ENCODE results near the gene ZFYVE28.

Gene ZFYVE28

DNA sequence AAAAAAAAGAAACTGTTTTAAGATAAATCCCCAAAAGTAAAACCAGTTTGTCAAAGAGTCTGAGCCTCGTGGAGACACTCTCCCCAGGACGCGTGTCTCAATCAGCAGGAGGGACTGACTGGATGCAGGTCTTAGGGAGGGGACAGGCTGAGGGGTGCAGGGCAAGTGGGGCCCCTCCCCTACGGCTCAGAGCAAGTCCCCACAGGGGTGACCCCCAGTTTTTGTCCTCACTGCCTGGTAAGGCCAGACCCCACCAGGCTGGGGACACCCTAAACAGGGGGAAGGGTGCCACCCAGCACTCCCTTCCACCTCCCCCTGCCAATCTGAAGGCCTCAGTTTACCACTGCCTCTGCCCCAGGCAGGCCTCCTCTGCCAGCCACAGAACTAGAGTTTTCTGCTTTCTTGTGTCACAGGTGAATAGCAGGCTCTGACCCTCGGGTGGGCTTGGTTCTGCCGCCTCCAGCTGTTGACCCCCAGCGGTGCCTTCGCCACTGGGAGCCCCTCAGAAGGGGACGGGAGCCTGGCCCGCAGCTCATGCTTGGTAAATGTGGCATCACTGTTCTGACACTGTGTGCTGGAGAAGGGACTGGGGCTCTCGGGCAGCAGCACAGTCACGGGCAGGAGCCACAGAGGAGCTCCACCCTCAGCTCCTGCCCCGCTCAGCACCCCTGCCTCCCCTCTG is 86.8 kb downstream of the ZFYVE28 start:
- DNase-seq (ENCODE audit: low read depth) = no peak

DNA sequence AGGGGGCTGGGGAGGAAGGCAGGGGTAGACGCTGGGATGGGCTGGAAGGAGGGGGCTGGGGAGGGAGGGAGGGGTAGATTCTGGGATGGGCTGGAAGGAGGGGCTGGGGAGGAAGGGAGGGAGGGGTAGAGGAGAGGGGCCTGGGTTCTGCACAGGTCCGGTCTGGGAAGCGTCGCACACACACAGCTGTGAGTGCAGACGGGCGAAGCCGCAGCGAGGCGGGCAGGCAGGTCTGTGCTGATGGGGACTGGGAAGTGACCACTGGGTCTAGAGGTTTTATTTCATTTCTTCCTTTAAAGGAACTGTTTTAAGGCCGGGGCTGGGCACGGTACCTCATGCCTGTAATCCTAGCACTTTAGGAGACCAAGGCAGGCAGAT is 87.4 kb downstream of the ZFYVE28 start:
- DNase-seq (ENCODE audit: low read depth) = no peak

DNA sequence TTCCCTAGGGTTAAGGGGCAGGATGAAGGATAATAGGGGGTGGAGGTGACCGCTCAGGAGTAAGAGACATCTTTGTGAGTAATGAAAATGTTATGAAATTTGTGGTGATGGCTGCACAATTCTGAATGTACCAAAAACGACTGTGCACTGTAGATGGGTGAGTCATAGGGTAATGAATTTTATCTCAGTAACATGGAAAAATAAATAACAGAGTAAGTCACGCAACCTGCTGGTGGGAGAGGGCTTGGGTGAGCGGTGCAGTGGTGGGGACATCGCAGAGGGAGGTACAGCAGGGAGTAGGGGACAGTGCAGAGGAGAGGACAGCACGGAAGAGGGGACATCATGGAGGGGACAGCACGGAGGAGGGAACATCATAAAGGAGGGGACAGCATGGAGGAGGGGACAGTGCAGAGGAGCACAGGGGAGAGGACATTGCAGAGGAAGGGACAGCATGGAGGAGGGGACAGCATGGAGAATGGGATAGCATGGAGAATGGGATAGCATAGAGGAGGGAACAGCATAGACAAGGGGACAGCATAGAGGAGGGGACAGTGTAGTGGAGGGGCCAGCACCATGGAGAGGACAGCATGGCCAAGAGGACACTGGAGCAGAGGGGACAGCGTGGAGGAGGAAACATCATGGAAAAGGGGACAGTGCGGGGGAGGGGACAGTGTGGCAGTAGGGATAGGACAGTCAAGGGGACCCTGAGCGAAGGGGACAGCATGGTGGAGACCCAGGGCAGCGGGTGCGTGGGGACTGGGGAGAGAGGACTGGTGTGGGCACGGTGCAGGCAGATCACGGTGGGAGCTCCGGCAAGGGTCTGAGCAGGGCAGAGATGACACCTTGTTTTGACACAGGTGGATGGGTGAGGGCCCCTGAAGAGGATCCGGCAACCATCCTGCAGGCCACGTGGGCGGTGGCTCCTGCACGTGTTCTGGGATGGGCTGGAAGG is 88.1 kb downstream of the ZFYVE28 start:
- DNase-seq (ENCODE audit: low read depth) = no peak

DNA sequence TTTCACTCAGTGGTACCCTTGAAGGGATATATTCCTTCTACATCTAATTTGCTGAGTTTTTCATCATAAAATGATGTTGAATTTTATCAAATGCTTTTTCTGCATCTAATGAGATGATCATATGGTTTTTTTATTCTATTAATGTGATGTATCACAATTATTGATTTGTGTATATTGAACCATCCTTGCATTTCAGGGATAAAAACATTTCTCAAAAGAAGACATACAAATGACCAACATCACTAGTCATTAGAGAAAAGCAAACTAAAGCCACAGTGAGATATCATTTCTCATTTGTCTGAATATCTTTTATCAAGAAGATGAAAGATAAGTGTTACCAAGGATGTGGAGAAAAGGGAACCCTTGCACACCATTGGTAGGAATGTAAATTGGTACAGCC is 90.9 kb downstream of the ZFYVE28 start:
- no peak for DNase-seq (ENCODE audit: low read depth)

DNA sequence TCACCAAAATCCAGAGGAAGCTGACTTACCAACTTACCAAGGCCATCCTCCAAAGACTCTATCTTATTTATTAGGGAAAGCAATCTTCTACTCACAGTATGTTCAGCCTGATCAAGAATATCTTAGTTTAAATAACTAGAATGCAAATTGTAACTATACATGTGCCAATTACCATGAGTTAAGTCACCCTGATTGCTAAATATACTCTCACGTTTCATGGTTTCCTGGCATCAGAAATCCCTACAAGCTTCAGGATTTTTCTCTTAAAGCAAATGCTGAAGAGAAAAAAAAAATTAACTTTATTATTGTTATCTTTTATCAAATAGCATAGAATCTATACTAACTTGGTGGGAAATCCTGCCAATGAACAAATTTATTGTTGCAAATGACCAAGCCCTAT is 93.6 kb downstream of the ZFYVE28 start:
- no peak for DNase-seq (ENCODE audit: low read depth)

DNA sequence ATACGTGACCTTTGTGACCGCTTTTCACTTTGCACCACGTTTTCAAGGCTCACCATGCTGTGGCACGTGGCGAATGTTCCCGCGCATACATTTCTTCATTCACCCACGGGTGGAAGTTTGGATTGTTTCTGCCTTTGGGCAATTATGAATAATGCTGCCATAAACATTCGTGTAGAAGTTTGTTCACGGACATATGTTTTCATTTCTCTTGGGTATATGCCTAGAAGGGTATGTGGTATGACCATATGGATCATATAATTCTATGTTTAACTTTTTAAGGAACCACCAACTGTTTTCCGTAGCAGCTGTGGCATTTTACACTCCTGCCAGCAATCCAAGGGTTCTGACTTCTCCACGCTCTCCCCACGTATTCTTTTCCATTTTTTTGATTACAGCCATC is 95.6 kb downstream of the ZFYVE28 start:
- no peak for DNase-seq (ENCODE audit: low read depth)

DNA sequence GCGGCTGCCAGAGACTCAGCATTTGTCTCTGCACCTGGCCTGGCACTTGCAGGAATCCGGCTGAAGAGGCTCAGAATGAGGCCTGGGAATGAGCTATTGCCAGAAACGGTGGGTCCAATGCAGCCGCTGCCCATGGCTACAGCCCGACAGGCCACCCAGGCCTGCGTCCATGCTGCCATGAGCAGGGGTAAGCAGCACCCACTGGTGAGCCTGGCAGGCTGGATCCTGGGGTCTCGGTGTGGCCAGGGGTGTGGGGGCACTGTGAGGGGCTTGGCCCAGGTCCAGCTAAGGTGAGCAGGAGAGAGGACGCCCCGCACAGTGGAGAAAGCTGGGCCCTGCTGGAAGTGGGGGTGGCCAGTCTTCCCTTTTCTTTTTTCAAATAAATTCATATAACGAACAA is 96.2 kb downstream of the ZFYVE28 start:
- DNase-seq (ENCODE audit: low read depth) = no peak

DNA sequence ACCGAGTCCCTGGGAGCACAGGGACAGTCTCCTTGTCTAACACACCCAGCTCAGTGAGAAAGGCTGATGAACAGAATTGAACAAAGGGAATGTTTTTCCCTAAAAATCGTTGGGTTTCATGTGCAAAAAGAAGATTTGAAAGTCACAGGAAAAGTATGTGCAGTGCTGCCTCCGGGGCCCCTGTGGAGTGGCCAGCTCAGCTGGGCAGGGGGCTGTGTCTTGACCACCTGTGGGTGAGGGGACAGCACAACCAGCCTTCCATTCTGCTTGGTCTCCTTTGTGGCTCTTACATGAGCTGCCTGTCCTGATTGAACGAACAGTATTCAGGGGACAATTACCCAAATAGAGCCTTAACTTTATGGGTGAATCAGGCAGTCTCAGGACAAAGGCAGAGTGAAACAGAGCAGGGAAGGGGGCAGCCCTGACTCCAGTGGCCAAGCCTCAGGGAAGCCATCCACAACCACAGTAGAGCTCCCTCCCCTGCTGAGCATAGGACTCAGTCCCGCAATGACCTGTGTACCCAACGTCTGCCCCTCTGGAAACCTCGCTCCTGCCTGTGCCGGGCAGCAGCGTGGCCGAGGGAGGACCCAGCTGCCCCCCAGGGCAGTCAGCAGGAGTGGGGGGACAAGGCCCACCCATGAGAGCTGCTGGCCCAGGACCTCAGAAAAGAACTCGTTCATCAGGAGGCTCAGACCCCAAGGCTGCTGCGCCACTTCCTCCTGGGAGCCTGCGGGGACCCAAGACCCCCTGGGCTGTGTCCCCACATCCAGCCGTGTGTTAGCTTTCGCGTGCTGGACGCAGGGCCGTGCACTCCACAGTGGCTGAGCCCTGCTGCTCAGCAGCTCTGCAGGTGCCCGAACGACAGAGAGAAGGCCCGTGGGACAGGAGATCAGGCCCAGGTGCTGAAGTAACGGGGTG is 96.9 kb downstream of the ZFYVE28 start:
- DNase-seq (ENCODE audit: low read depth) = no peak

DNA sequence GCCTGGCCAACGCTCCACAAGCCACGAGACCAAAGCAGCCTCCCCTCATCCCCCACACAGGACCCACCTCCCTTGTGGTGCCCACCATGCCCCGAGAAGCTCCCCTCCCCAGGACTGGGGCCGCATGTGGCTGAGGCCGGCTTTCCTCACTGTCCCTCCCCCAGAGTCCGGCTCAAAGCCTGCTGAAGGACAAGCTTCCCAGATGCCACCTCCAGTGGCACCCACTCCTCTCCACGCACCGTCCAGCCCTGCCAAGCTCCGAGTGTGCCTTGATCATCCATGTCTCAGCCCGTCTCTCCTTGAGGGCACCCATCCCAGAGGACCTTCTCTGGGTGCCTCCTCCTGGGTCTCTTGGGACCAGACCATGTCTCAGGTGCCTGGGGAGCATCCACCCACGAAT is 97.7 kb downstream of the ZFYVE28 start:
- no peak for DNase-seq (ENCODE audit: low read depth)

DNA sequence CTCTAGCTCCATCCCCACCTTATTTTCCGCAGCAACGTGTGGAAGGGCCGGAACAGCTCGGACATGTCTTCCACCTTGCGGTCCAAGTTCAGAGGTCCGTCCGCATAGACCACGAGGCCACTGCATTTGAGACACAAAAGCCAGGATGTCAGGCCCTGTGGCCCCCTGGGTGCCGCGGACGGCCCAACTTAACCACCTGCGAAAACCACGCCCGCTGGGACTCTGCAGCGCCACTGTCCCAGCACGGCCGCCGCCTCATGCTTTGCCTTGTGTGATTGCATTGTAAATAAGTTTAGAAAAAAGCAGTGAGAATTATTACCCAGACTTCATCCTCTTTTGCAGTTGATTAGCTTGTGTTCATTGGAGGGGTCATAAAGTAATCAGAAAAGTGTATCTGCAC is 98.3 kb downstream of the ZFYVE28 start:
- no peak for DNase-seq (ENCODE audit: low read depth)

DNA sequence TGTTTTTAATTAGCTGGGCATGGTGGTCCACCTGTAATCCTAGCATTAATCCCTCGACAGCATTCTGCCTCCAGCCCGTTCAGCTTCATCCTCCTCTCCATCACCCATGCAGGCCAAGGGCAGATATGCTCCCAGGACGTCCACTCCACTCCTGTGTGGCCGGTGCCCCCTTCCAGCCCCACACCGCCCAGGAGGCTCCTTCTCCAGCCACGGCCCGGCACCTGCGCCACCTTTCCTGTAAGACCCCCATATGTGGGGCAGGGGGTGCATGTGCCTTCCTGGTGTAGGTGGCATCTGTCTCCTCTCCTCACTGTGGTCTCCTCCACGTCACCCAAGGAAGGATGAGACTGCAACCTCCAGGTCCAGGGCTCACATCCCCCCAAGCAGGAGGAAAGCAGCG is 99.6 kb downstream of the ZFYVE28 start:
- no peak for DNase-seq (ENCODE audit: low read depth)

DNA sequence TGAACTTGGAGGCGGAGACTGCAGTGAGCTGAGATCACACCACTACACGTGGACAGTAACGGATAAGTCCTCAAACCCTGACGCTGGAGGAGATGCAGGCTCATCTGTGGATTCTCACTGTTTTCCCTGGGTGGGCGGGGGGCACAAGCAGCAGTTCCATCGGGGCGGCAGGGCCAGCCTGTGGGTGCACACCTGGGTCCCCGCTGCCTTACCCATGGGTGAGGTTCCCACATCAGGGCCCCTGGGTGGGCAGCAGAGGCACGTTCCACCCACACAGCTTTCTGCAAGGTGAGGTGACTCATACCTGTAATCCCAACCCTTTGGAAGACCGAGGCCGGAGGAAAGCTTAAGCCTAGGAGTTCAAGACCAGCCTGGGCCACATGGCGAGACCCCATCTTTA is 100.0 kb downstream of the ZFYVE28 start:
- DNase-seq (ENCODE audit: low read depth) = no peak

DNA sequence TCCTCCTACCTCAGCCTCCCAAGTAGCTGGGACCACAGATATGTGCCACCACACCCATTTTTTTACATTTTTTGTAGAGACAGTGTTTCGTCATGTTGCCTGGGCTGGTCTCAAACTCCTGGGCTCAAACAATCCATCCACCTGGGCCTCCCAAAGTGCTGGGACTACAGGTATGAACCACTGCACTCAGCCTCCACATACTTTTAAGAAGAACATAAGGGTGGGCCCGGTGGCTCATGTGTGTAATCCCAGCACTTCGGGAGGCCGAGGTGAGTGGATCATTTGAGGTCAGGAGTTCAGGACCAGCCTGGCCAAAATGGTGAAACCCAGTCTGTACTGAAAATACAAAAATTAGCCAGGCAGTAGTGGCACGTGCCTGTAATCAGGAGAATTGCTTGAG is 105.1 kb downstream of the ZFYVE28 start:
- DNase-seq (ENCODE audit: low read depth) = no peak

DNA sequence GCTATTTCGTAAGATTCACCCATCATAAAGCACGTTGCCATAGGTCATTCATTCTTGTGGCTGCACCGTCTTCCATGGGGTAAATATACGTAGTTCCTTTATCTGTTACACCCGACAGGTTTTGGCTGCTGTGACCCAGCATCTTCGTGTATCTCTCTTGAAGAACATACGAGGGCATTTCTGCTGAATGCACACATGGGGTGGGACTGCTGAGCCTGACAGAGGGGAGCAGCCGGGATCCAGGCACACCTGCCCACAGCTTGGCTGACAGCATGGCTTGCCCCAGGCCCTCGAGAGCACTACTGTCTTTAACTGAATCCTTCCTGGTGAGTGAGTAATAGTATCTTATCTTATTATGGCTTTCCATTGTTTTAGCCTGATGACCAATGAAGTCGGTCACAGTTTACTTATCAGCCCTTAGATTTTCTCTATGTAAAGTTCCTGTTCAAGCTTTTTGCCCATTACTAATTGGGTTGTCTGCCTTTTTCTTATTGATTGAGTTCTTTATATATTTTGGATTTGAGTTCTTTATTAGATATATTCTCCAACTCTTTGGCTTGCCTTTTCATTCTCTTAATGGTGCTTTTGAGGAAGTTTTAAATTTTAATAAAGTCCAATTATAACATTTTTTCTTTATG is 111.6 kb downstream of the ZFYVE28 start:
- DNase-seq (ENCODE audit: low read depth) = no peak

DNA sequence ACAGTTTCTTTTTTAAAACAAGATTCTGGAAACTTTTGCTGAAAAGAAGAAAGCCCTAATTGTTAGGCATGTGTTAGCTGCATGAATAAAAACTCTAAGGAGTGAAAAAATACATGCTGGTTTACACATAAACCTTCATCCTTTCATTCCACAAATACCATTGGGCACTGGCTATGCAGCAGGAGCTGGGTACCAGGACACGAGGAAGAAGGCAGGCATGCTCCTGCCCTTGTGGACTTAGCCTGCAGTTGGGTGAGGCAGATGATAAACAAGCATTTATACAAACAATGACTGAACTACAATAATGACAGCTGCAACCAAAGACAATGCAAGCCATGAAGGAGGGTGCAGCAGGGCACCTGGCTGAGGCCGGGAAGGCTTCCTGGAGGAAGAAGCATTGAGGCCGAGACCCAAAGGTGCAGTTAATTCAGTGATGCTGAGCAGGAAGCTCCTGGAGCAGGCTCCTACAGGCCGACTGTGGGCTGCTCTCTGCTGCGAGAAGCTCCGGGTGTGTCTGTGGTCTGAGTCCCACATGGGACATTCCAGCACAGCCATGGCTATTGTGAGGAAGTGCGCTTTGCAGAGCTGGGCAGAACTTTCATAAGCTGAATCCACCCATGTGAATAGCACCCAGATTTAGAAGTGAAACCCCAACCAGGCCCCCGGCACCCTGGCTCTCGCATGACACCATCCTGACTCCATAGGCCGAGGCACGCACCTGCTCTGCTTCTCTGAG is 112.5 kb downstream of the ZFYVE28 start:
- DNase-seq (ENCODE audit: low read depth) = no peak

DNA sequence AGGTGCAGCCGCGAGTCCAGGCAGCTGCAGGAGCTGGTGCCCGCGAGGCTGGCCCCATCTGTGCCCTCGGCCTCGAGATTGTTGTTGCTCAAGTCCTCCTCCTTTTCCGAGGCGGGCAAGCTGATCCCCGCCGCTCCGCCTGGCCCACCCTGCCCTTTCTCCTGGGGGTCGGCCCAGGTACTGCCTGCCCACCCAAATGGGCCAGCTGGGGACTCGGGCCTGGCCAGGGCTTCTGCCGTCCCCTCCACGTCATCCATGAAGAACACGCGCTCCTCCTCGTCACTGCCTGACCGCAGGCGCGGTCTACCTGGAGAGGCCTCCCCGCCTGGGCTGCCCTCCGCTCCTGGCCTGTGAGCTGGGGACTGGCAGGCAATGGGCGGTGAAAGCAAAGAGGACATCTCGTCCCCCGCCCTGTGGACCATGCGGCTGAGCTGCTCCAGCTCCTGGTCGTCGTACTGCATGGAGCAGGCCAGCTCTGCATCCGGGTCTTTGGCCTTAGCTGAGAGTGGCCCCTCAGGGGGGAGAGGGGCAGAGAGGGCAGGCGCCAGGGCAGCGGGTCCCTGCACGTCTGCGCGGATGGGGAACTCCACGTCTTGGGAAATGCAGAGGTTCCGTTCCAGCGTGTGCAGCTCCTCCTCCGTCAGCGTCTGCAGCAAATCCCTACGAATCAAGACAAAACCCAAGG is 113.4 kb downstream of the ZFYVE28 start:
- DNase-seq (ENCODE audit: low read depth) = no peak

DNA sequence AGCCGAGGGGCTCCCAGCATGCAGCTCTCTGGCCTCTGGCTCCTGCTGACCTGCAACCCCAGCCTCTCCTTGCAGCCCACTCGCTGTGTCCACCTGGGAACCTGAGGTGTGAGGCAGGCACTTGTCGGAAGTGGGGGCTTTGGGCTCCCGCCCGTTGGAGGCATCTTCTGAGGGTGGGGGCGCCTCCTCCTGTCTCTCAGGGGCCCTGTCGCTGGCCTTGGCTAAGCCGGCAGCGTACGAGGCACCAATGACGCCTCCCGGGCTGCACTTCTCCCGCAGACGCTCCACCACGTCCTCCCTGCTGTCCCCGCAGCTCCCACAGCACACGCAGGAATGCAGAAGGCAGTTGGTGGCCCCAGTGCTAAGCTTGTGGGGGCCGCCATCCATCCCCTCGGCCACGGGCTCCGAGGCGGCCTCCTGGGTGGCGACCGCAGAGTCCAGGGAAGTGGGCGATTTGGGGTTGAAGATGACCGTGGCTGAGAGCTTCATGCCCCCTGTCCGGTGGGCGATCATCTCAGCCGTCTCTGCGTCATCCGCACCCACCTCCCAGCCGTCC is 114.0 kb downstream of the ZFYVE28 start:
- no peak for DNase-seq (ENCODE audit: low read depth)

DNA sequence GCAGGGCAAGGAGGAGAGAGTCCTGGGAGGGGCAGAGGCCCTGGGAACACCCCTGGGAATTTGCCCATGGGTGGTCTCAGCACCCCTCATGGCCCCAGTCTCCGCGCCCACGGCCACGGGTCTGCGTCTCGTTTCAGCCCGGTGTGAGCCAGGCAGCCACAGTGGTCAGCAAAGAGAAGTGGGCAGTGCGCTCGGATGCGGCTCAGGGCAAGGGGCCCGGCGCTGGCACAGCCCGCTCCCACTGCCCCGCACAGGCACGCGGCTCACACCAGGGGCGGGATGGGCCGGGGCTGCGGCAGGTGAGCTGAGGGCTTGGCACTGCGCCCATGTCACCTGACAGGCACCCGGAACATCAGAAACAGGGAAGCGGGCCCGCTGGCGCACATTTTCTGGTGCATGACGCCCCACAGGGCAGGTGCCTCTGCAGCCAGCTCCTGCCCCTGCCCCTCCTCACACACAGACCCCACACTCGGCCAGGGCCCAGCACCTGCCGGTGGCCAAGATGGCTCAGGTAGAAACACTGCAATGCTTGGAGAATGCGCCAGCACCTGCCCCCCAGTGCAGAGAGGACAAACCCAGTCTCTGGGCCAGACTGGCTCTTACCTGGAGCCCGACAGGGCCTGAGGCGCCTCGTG is 114.6 kb downstream of the ZFYVE28 start:
- no peak for DNase-seq (ENCODE audit: low read depth)

DNA sequence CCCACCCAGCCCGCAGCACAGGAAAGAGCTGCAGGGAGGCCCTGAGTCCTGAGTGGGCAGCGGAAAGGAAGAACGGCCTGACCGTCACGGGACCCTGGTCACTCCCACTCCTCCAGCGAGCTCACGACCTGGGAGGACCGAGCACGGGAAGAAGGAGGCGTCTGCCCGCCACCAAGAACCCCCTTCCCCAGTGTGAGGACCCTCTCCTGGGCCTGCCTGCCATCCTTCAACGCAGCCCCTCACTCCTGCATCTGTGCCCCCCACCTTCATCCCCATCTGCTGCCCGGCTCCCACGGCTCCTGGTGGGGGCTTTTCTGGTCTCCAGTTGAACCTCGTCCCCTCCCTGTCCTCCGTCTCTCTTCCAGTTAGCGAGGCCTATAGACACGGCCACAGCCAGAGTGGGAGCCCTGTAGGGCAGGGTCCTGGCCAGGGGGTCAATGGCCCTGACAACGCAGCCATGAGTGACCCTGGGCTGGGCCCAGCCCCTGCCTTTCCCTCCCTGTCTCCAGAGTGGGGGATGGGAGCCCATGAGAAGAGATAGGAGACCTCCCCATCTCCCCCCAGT is 115.2 kb downstream of the ZFYVE28 start:
- DNase-seq (ENCODE audit: low read depth) = no peak
